Naive thymus-derived CD4-positive, alpha-beta T cell (primary cell): ENCODE data around the gene DUSP2. TPM values are rescaled to one million over a fixed set of nuclear protein-coding genes. Genes with fewer than 3 reads are reported as not detected.

Experiments
- ATAC-seq: fragments of 150-1000 bp; cut with Tn5 transposase; 2 replicates; pipeline ENCODE4 v1.10.0; 2021; ENCODE audit warnings: mild to moderate bottlenecking, moderate library complexity
- CTCF ChIA-PET: fragments of 350-600 bp; sonication (Branson Sonifier 250); formaldehyde crosslinking; loops from one replicate; lab custom pipeline; 2021; ENCODE audit warnings: antibody characterized with exemption; lab: Charles Lee
- POLR2A ChIA-PET: fragments of 350-600 bp; sonication (Branson Sonifier 250); formaldehyde crosslinking; loops from one replicate; lab custom pipeline; 2021; ENCODE audit warnings: antibody characterized with exemption, inconsistent platforms; lab: Charles Lee
- DNase-seq, 9 donors: peaks; one replicate each; pipeline versions ENCODE4 v3.0.0 to v3.0.0-alpha.2; 2020 to 2022; ENCODE audit warnings: mixed read lengths in 1 of 9
- H3K27ac ChIP-seq: one replicate; pipeline ENCODE4 v1.7.0; 2013; ENCODE audit warnings: mild to moderate bottlenecking, low read depth, low read length, moderate library complexity
- H3K27me3 ChIP-seq, 2 donors: one replicate each; pipeline ENCODE4 v1.7.0; 2013; ENCODE audit warnings: low read length in 2 of 2, mild to moderate bottlenecking in 2 of 2, moderate library complexity in 2 of 2; ENCODE audit not compliant: control insufficient read depth in 2 of 2, insufficient read depth in 2 of 2
- H3K36me3 ChIP-seq, 3 experiments: 1 replicate in 2 of 3; 2 replicates in 1 of 3; pipeline ENCODE4 v1.7.0; 2013; ENCODE audit warnings: low read length in 3 of 3, mild to moderate bottlenecking in 3 of 3, moderate library complexity in 1 of 3; ENCODE audit not compliant: insufficient read depth in 3 of 3, control insufficient read depth in 2 of 3
- H3K4me1 ChIP-seq, 2 donors: one replicate each; pipeline ENCODE4 v1.7.0; 2013; ENCODE audit warnings: low read length in 2 of 2, mild to moderate bottlenecking in 2 of 2, moderate library complexity in 1 of 2; ENCODE audit not compliant: control insufficient read depth in 2 of 2, insufficient read depth in 2 of 2
- H3K4me3 ChIP-seq: 2 replicates; pipeline ENCODE4 v1.7.0; 2013; ENCODE audit warnings: mild to moderate bottlenecking, low read length
- H3K9me3 ChIP-seq, 3 experiments: 1 replicate in 2 of 3; 2 replicates in 1 of 3; pipeline ENCODE4 v1.7.0; 2013; ENCODE audit warnings: low read length in 3 of 3; ENCODE audit not compliant: control insufficient read depth in 2 of 3
- H3K27ac Mint-ChIP-seq, 9 donors: one replicate each; pipeline ENCODE4 v1.8.0; 2020 to 2022; ENCODE audit warnings: mixed read lengths in 9 of 9, mild to moderate bottlenecking in 8 of 9, moderate library complexity in 5 of 9, inconsistent platforms in 2 of 9
- H3K27me3 Mint-ChIP-seq, 5 donors: one replicate each; pipeline ENCODE4 v1.8.0; 2021 to 2022; ENCODE audit warnings: mixed read lengths in 5 of 5, mild to moderate bottlenecking in 1 of 5
- H3K36me3 Mint-ChIP-seq, 5 donors: one replicate each; pipeline ENCODE4 v1.8.0; 2020 to 2022; ENCODE audit warnings: mixed read lengths in 5 of 5, mild to moderate bottlenecking in 3 of 5, inconsistent platforms in 1 of 5
- H3K4me1 Mint-ChIP-seq, 7 donors: one replicate each; pipeline ENCODE4 v1.8.0; 2020 to 2022; ENCODE audit warnings: mixed read lengths in 7 of 7, mild to moderate bottlenecking in 3 of 7, inconsistent platforms in 1 of 7
- H3K4me3 Mint-ChIP-seq, 10 donors: one replicate each; pipeline ENCODE4 v1.8.0; 2020 to 2022; ENCODE audit warnings: mild to moderate bottlenecking in 10 of 10, mixed read lengths in 10 of 10, moderate library complexity in 6 of 10, inconsistent platforms in 2 of 10
- H3K9me3 Mint-ChIP-seq, 11 donors: one replicate each; pipeline ENCODE4 v1.8.0; 2020 to 2022; ENCODE audit warnings: mixed read lengths in 11 of 11, mild to moderate bottlenecking in 4 of 11, inconsistent platforms in 1 of 11, moderate library complexity in 1 of 11
- intact Hi-C, 2 donors: fragments of 100-400 bp; cut with micrococcal nuclease; formaldehyde crosslinking; loops; one replicate each; pipeline ENCODE4 v1.15.1; 2023
- polyA plus RNA-seq, 2 donors: library from polyadenylated mRNA; unstranded; fragments of 300-500 nt; fragmentation: Illumina TruSeq; gene quantifications; one replicate each; pipeline ENCODE4 v1.2.3, GENCODE V29; 2021
- total RNA-seq, 6 experiments: library from RNA in 5 of 6; stranded (reverse) in 5 of 6; gene quantifications; 1 replicate in 5 of 6; 2 replicates in 1 of 6; pipeline ENCODE4 v1.2.3 and lab custom pipeline; 2021 to 2026

The DUSP2 gene
- total and polyA plus RNA-seq, 7 experiments from 2014 or later = 21.0 to 255 (median 25.6) TPM

GRCh38 chr2:96146881-96147592, 1.8 kb upstream of the DUSP2 start:
- intact Hi-C loops = loop anchor here (1.0 to 5.0 kb wide), 6 partner anchors 119 to 815 kb away; partner anchors contain the start of genes CIAO1 (in 2 of the 2), CNNM3 (in 1 of the 2), CNNM4 (in 1 of the 2) and KANSL3 (in 1 of the 2)
- no peaks in the 10 kb centered on the region for H3K27me3 Mint-ChIP-seq
- H3K27ac ChIP-seq = peak overlapping the region; percentile 99
- peak overlapping the region; percentile 96 to 100 (median 99) for H3K27ac Mint-ChIP-seq
- DNase-seq (no peak), ATAC-seq (no peak)
- peaks cover 0 to 14% (median 0%) of the 10 kb centered on the region in 3 experiments for H3K36me3 ChIP-seq
- peaks cover 42 to 82% (median 71%) of the 10 kb centered on the region in 7 donors for H3K4me1 Mint-ChIP-seq
- H3K4me1 ChIP-seq = peaks cover 57 to 66% of the 10 kb centered on the region in 2 donors
- H3K4me3 ChIP-seq = peak overlapping the region; percentile 69
- no peaks in the 10 kb centered on the region for H3K9me3 ChIP-seq
- peak overlapping the region; percentile 85 to 98 (median 90) for H3K4me3 Mint-ChIP-seq
- H3K27me3 ChIP-seq = no peaks in the 10 kb centered on the region
- POLR2A ChIA-PET = interaction anchor here (0.7 to 11.9 kb wide), 12 partner anchors 8 to 448 kb away, joined by 3 to 106 read pairs (median 6); partner anchors contain the start of genes ASTL and STARD7
- peaks cover 0 to 11% (median 0%) of the 10 kb centered on the region in 5 donors for H3K36me3 Mint-ChIP-seq
- peaks cover 0 to 10% (median 0%) of the 10 kb centered on the region in 11 donors for H3K9me3 Mint-ChIP-seq
- CTCF ChIA-PET = interaction anchor here (0.6 to 15.4 kb wide), 7 partner anchors 8 to 363 kb away, joined by 3 to 401 read pairs (median 4); partner anchors contain the start of gene ASTL

DNA sequence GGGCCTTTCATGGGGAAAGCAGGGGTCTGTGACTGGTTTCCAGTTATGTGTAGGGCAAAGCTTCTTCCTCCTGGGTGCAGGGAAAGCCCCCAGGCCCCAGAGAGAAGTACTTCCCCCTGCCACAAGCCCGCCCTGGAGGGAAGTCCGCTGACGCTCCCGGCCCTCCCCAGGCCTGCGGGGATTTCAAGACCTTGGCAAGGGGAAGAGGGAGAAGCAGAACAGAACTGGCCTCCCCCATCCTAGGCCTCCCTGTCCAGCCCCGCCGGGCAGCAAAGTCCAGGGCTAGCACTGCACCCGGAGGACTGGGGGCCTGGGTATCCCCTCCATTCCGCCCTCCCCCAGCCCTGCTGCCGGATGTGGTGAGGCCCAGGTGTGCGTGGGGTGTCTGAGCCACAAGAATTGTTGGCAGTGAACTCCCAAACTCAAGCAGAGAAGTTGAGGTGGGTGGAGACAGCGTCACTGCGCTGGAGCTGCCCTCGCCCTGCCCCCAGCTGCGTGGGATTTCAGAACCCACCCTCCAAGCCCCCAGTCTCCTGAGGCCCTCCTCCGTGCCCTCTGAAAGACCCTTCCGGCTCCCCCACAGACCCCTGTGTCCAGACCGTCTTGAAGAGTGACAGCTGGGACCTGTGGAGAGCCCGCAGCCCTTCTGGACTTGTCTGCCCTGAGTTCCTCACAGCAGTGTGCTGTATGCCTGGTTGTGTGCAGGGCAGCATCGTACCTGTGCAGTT, 1.1 kb upstream of the DUSP2 start:
- ATAC-seq (peak; percentile 54), DNase-seq (peak; percentile 76 to 99 (median 97))
- Histone ChIP-seq H3K4me3 (peak overlapping the region; percentile 69), H3K27ac (peak overlapping the region; percentile 99), H3K36me3 (peaks cover 0 to 14% (median 0%) of the 10 kb centered on the region in 3 experiments), H3K27me3 (no peaks in the 10 kb centered on the region), H3K4me1 (peaks cover 57 to 61% of the 10 kb centered on the region in 2 donors), H3K9me3 (no peaks in the 10 kb centered on the region)
- intact Hi-C loops = loop anchor here (1.0 to 5.0 kb wide), 6 partner anchors 120 to 816 kb away; partner anchors contain the start of genes CIAO1 (in 2 of the 2), CNNM3 (in 1 of the 2), CNNM4 (in 1 of the 2) and KANSL3 (in 1 of the 2)
- peak overlapping the region; percentile 85 to 98 (median 90) for H3K4me3 Mint-ChIP-seq
- CTCF ChIA-PET = interaction anchor here (0.6 to 15.4 kb wide), 6 partner anchors 8 to 364 kb away, joined by 4 to 401 read pairs (median 6); partner anchors contain the start of gene ASTL
- POLR2A ChIA-PET = interaction anchor here (0.6 to 11.9 kb wide), 15 partner anchors 8 to 1123 kb away, joined by 3 to 106 read pairs (median 4); partner anchors contain the start of genes ASTL and STARD7
- peaks cover 0 to 11% (median 0%) of the 10 kb centered on the region in 5 donors for H3K36me3 Mint-ChIP-seq
- no peaks in the 10 kb centered on the region for H3K27me3 Mint-ChIP-seq
- H3K27ac Mint-ChIP-seq = peak overlapping the region; percentile 96 to 100 (median 99)
- peaks cover 0 to 10% (median 0%) of the 10 kb centered on the region in 11 donors for H3K9me3 Mint-ChIP-seq
- H3K4me1 Mint-ChIP-seq = peaks cover 38 to 79% (median 66%) of the 10 kb centered on the region in 7 donors

DNA sequence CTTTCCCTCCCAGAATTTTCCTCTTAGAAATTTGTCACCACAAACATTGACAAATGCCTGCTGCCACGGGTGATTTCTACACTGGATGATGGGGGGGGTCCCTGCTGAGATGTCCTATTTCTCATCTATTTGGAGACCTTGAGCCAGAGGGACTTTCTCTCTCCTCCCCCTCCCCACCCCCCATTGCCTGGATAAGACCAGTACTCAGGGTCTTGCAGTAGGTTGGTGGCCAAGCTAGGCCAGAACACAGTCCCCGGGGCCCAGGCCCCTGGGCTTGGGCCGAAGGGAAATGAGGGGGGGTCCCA, 560 bp upstream of the DUSP2 start:
- ATAC-seq (no peak), DNase-seq (no peak)
- Mint-ChIP-seq H3K9me3 (peaks cover 0 to 10% (median 0%) of the 10 kb centered on the region in 11 donors), H3K4me1 (peaks cover 35 to 74% (median 62%) of the 10 kb centered on the region in 7 donors), H3K36me3 (peaks cover 0 to 11% (median 0%) of the 10 kb centered on the region in 5 donors), H3K4me3 (peak overlapping the region; percentile 85 to 98 (median 90)), H3K27ac (peak overlapping the region; percentile 96 to 100 (median 99)), H3K27me3 (no peaks in the 10 kb centered on the region)
- intact Hi-C loops = loop anchor here (1.0 to 5.0 kb wide), 10 partner anchors 19 to 817 kb away; partner anchors contain the start of genes CIAO1 (in 2 of the 2), ADRA2B (in 1 of the 2), CNNM3 (in 1 of the 2) and CNNM4 (in 1 of the 2)
- POLR2A ChIA-PET = interaction anchor here (0.6 to 11.9 kb wide), 10 partner anchors 10 to 816 kb away, joined by 3 to 106 read pairs (median 6); partner anchors contain the start of gene STARD7
- H3K4me1 ChIP-seq = peaks cover 52 to 56% of the 10 kb centered on the region in 2 donors
- H3K27me3 ChIP-seq = no peaks in the 10 kb centered on the region
- peaks cover 0 to 14% (median 0%) of the 10 kb centered on the region in 3 experiments for H3K36me3 ChIP-seq
- peak overlapping the region; percentile 99 for H3K27ac ChIP-seq
- no peaks in the 10 kb centered on the region for H3K9me3 ChIP-seq
- peak overlapping the region; percentile 69 for H3K4me3 ChIP-seq
- CTCF ChIA-PET = interaction anchor here (1.3 to 15.4 kb wide), 3 partner anchors 12 to 28 kb away, joined by 4 to 401 read pairs (median 8); no protein-coding TSS in a partner anchor

- Histone ChIP-seq H3K4me1 (peaks cover 50 to 52% of the 10 kb centered on the region in 2 donors), H3K9me3 (no peaks in the 10 kb centered on the region), H3K36me3 (peaks cover 0 to 14% (median 0%) of the 10 kb centered on the region in 3 experiments), H3K4me3 (peak overlapping the region; percentile 69), H3K27ac (peak overlapping the region; percentile 99), H3K27me3 (no peaks in the 10 kb centered on the region)
- Mint-ChIP-seq H3K27ac (peak overlapping the region; percentile 78 to 100 (median 96)), H3K36me3 (peaks cover 0 to 11% (median 0%) of the 10 kb centered on the region in 5 donors), H3K27me3 (no peaks in the 10 kb centered on the region), H3K4me1 (peaks cover 35 to 67% (median 60%) of the 10 kb centered on the region in 7 donors), H3K4me3 (peak overlapping the region; percentile 90 to 98 (median 95)), H3K9me3 (peaks cover 0 to 10% (median 0%) of the 10 kb centered on the region in 11 donors)
- intact Hi-C loops = loop anchor here (1.0 to 5.0 kb wide), 10 partner anchors 20 to 818 kb away; partner anchors contain the start of genes ADRA2B (in 1 of the 2), CNNM3 (in 1 of the 2), CNNM4 (in 1 of the 2) and KANSL3 (in 1 of the 2)
- CTCF ChIA-PET = interaction anchor here (2.4 to 15.4 kb wide), 3 partner anchors 20 to 36 kb away, joined by 8 to 401 read pairs (median 10); no protein-coding TSS in a partner anchor
- ATAC-seq (no peak), DNase-seq (peak in 7 of 9 donors; percentile 43 to 70 (median 53))
- POLR2A ChIA-PET = interaction anchor here (0.6 to 11.9 kb wide), 6 partner anchors 11 to 394 kb away, joined by 3 to 106 read pairs (median 32); partner anchors contain the start of genes CIAO1 and TMEM127
Measured at GRCh38 chr2:96144481-96145035, 682 bp downstream of the DUSP2 start.

DNA sequence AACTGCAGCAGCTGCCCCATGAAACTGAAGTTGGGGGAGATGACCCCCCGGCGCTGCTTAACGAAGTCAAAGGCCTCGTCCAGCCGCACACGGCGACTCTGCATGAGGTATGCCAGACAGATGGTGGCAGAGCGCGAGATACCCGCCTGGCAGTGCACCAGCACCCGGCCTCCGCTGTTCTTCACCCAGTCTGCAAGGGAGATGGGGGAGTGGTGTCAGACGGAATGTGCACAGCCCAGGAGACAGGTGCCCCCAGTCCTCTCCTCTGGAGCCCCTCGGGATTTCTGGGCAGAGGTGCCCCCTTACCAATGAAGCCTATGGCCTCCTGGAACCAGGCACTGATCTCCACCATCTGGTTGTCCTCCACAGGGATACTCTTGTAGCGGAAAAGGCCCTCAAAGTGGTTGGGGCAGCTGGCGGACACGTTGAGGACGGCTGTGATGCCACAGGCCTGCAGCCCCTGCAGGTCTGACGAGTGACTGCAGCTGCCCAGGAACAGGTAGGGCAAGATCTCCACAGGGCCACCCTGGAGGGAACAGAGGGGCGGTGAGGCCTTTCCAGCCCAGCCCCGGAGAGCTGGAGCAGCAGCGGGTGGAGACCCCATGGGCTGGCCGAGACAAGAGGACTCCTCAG, 1.3 kb downstream of the DUSP2 start:
- CTCF ChIA-PET = interaction anchor here (1.8 to 15.4 kb wide), 4 partner anchors 20 to 151 kb away, joined by 4 to 401 read pairs (median 9); no protein-coding TSS in a partner anchor
- Histone ChIP-seq H3K27ac (peak overlapping the region; percentile 99), H3K27me3 (no peaks in the 10 kb centered on the region)

More for the DNA sequence above, 1.3 kb downstream of the DUSP2 start:
- peak in 8 of 9 donors; percentile 45 to 69 (median 59) for DNase-seq
- Histone ChIP-seq H3K4me3 (peak overlapping the region; percentile 69), H3K9me3 (no peaks in the 10 kb centered on the region), H3K4me1 (peaks cover 46 to 49% of the 10 kb centered on the region in 2 donors), H3K36me3 (peaks cover 0 to 14% (median 0%) of the 10 kb centered on the region in 3 experiments)
- Mint-ChIP-seq H3K27me3 (no peaks in the 10 kb centered on the region), H3K27ac (peak overlapping the region; percentile 78 to 100 (median 96)), H3K4me1 (peaks cover 35 to 63% (median 58%) of the 10 kb centered on the region in 7 donors), H3K9me3 (peaks cover 0 to 10% (median 0%) of the 10 kb centered on the region in 11 donors), H3K4me3 (peak overlapping the region; percentile 90 to 98 (median 95)), H3K36me3 (peaks cover 0 to 11% (median 0%) of the 10 kb centered on the region in 5 donors)
- intact Hi-C loops = loop anchor here (1.0 to 2.0 kb wide), 3 partner anchors 27 to 161 kb away; partner anchors contain the start of genes ADRA2B (in 1 of the 2) and SNRNP200 (in 1 of the 2)
- ATAC-seq = no peak
- POLR2A ChIA-PET = interaction anchor here (1.2 to 11.9 kb wide), 5 partner anchors 14 to 395 kb away, joined by 3 to 106 read pairs (median 60); partner anchors contain the start of gene CIAO1
